NCI-H524 (cell line): ENCODE measurements around the gene ATP2B2.
"Not testable (repeated sequence)": the region's sequence is repeated elsewhere in the genome, so short reads cannot be mapped to it uniquely, and the experiment has no call there.

ENCODE experiments used
- DNase-seq, 2 experiments: peaks; one replicate each; lab custom pipeline; 2025; lab: John Stamatoyannopoulos, UW

ATP2B2 gene

GRCh38 chr3:10299679-10300078 lies 205.7 kb downstream of the ATP2B2 start:
- DNase-seq = peak in 1 of 2 experiments; percentile 74

- peak; percentile 45 to 80 for DNase-seq
Measured at GRCh38 chr3:10299175-10299574, 206.2 kb downstream of the ATP2B2 start.

- DNase-seq = not testable (repeated sequence)
Measured at GRCh38 chr3:10298064-10298463, 207.3 kb downstream of the ATP2B2 start.

GRCh38 chr3:10294030-10294586 lies 211.3 kb downstream of the ATP2B2 start:
- no peak for DNase-seq

- DNase-seq = no peak
Measured at GRCh38 chr3:10292505-10293419, 212.6 kb downstream of the ATP2B2 start, which contains the start of gene GHRL. Gene GHRL, minus strand, starts transcription at chr3:10292947. Its CDS starts 2,767 bp downstream, at chr3:10290180.

- no peak for DNase-seq
Measured at GRCh38 chr3:10291641-10292040, 213.7 kb downstream of the ATP2B2 start.

GRCh38 chr3:10290481-10291176 lies 214.8 kb downstream of the ATP2B2 start:
- DNase-seq = no peak

- peak; percentile 38 to 73 for DNase-seq
Measured at GRCh38 chr3:10289787-10290355, 215.5 kb downstream of the ATP2B2 start.

- DNase-seq = no peak
Measured at GRCh38 chr3:10289077-10289476, 216.3 kb downstream of the ATP2B2 start.

- DNase-seq = no peak
Measured at GRCh38 chr3:10288575-10288960, 216.8 kb downstream of the ATP2B2 start.

GRCh38 chr3:10287936-10288574 lies 217.3 kb downstream of the ATP2B2 start:
- no peak for DNase-seq

GRCh38 chr3:10286596-10287295 lies 218.6 kb downstream of the ATP2B2 start:
- DNase-seq = peak; percentile 58 to 72

GRCh38 chr3:10286133-10286524 lies 219.3 kb downstream of the ATP2B2 start:
- DNase-seq = no peak

GRCh38 chr3:10285272-10286132 lies 219.9 kb downstream of the ATP2B2 start:
- no peak for DNase-seq

GRCh38 chr3:10284496-10284895 lies 220.9 kb downstream of the ATP2B2 start:
- DNase-seq = no peak

GRCh38 chr3:10283638-10284037 lies 221.7 kb downstream of the ATP2B2 start:
- DNase-seq = peak in 1 of 2 experiments; percentile 25

GRCh38 chr3:10281951-10282350 lies 223.4 kb downstream of the ATP2B2 start:
- DNase-seq = no peak

- no peak for DNase-seq
Measured at GRCh38 chr3:10280571-10280970, 224.8 kb downstream of the ATP2B2 start.

GRCh38 chr3:10280177-10280529 lies 225.2 kb downstream of the ATP2B2 start:
- DNase-seq = no peak
